SK-N-MC (cell line): ENCODE measurements around the gene CXXC1.

Experiments
- DNase-seq: peaks from one replicate; pipeline ENCODE4 v3.0.0-alpha.2; 2011; ENCODE audit warnings: low read depth, low spot score
- H3K27ac ChIP-seq: fragments of 200-600 bp; sonication (generic); 2 replicates; pipeline ENCODE4 v1.5.1; 2016; ENCODE audit warnings: mixed run types
- H3K36me3 ChIP-seq: fragments of 200-600 bp; sonication (generic); 2 replicates; pipeline ENCODE4 v1.6.1; 2017; ENCODE audit warnings: antibody characterized with exemption, low read length, mixed read lengths; ENCODE audit not compliant: insufficient read depth
- H3K4me3 ChIP-seq: fragments of 200-600 bp; sonication (generic); 2 replicates; pipeline ENCODE4 v1.5.1; 2016
- H3K9ac ChIP-seq: fragments of 200-600 bp; sonication (generic); 2 replicates; pipeline ENCODE4 v1.8.0; 2017; ENCODE audit warnings: mixed run types, mixed read lengths; ENCODE audit not compliant: insufficient read length
- H3K9me3 ChIP-seq: fragments of 200-600 bp; sonication (generic); 2 replicates; pipeline ENCODE4 v1.6.1; 2017; ENCODE audit warnings: low read depth, mild to moderate bottlenecking, antibody characterized with exemption, low read length, moderate library complexity, mixed read lengths
- EZH2 ChIP-seq: fragments of 200-600 bp; sonication (generic); IDR thresholded peaks from one replicate; pipeline ENCODE4 v1.6.1; 2017; ENCODE audit warnings: antibody characterized with exemption
- FOXP2 ChIP-seq: optimal IDR thresholded peaks from 2 replicates; pipeline ENCODE3; 2011; ENCODE audit warnings: mild to moderate bottlenecking, moderate library complexity; ENCODE audit not compliant: insufficient read depth; ENCODE audit errors: extremely low read length, control extremely low read depth
- POLR2AphosphoS5 ChIP-seq: IDR thresholded peaks from 2 replicates; pipeline ENCODE4 v1.6.1; 2012; ENCODE audit warnings: mild to moderate bottlenecking, low read depth, low read length, borderline replicate concordance

The CXXC1 gene

DNA sequence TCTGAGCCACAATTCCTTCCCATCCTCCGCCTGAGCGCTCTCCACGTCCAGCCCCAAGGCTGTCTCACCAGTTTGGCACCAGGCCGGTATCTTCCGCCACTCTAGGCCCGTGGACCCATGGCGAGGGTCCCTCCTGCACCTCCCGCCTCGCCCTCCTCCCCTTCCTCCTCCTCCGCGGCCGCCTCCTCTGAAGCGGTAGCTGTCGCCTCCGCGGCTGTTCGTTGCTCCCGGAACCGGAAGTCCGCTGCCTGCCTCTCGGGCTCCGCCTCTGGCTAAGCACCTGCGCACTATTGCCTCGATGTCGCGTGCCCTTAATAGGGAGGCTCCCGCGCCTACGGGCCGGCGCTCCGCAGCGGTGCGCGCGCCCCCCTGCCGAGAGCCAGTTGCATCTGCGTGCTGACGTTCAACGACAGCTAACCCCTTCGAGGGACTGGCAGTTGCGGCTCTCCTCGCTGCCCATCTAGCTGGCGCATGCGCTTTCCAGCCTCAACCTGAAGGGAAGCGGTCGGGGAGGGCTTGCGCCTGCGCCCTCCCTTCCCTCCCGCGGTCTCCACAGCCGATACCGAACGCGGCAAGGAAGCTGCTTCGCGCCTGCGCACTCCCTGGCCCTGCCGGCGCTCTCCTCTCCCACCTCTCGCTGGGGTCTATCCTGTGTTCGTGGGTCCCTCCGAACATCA, 6.1 kb downstream of the CXXC1 start, which contains the start of gene MBD1:
Gene MBD1 (minus strand): TSS at position 229 of the 677 bp plus-strand sequence. CDS start 1,531 bp downstream, outside the sequence.
- peak; percentile 88 for DNase-seq
- H3K36me3 ChIP-seq = peaks cover 29% of the 10 kb centered on the region; the same call in 1 of the 2 replicates

DNA sequence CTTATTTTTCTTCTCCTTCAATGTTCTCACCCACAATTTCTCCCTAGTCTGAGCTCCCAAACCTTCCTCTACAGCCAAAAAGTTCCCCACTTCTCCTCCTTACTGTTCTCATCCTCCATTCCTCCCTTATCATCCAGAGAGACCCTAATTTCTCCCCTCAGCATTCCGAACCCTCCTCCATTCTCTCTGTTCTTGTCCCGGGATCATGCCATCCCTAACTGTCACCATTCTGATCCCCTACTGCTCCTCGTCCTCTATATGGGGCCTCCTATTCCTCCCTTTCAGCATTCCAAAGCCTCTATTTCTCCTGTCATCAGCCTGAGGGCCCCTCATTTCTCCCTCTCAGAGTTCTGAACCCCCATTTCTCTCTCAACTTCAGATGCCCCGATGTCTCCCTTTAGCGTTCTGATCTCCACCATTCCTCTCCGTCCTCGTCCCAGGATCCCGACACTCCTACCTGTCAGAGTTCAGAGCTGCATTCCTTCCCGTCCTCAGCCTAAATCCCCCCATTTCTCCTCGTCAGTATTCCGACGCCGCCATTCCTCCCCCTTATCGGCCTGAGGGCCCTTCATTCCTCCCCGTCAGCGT, 6.7 kb downstream of the CXXC1 start:
- H3K9ac ChIP-seq = peak overlapping the region; percentile 92
- no peak for DNase-seq
- peaks cover 36% of the 10 kb centered on the region; the same call in 1 of the 2 replicates for H3K36me3 ChIP-seq
- peak overlapping the region; percentile 42; the same call in 1 of the 2 replicates for H3K27ac ChIP-seq
- TF ChIP-seq EZH2 (no peak), FOXP2 (no peak), POLR2AphosphoS5 (no peak)
- no peaks in the 10 kb centered on the region for H3K9me3 ChIP-seq
- H3K4me3 ChIP-seq = peak overlapping the region; percentile 89

More for the DNA sequence above, 6.1 kb downstream of the CXXC1 start, which contains the start of gene MBD1:
- Histone ChIP-seq H3K9me3 (no peaks in the 10 kb centered on the region), H3K9ac (peak within 1 kb of the TSS; percentile 92), H3K27ac (peak within 1 kb of the TSS; percentile 42; the same call in 1 of the 2 replicates), H3K4me3 (peak within 1 kb of the TSS; percentile 89)
- no peak for TF ChIP-seq FOXP2
- TF ChIP-seq POLR2AphosphoS5 = peak; percentile 87

DNA sequence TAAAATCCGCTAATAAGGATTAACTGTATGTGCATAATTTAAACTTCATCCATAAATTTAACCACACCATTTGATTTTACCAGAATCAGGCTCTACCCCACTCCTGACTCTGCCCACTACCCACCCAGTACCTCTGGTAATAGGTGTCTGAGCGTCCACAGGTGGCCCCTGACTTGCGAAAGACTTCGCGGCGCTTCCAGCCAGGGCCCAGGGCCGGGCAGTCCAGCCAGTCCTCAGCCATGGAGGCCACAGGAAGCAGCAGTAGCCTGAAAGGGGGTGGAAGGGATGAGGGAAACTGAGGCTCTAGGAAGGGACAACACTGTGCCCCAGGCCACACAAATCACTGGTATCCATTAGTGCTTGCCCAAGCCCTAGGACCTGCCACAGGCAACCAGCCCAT, 7.7 kb downstream of the CXXC1 start:
- H3K9me3 ChIP-seq = no peaks in the 10 kb centered on the region
- H3K4me3 ChIP-seq = no peak overlapping the region
- no peak overlapping the region for H3K27ac ChIP-seq
- TF ChIP-seq EZH2 (no peak), FOXP2 (no peak)
- DNase-seq = no peak
- H3K9ac ChIP-seq = peak overlapping the region; percentile 92
- H3K36me3 ChIP-seq = peaks cover 44% of the 10 kb centered on the region; the same call in 1 of the 2 replicates

DNA sequence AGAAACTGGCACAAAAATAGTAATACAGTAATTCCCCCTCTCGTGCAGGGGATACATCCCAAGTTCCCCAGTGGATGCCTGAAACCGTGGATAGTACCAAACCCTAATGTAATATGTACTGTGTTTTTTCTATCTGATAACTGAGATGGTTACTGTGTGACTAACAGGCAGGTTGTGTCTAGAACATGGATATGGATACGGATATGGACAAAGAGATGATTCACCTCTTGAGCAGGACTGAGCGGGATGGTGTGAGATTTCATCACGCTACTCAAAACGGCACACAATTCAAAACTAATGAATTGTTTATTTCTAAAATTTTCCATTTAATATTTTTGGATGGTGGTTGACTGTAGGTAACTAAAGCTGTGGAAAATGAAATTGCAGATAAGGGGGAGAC, 9.6 kb downstream of the CXXC1 start:
- H3K36me3 ChIP-seq = peaks cover 48% of the 10 kb centered on the region; the same call in 1 of the 2 replicates
- DNase-seq = no peak
- no peaks in the 10 kb centered on the region for H3K9me3 ChIP-seq
- no peak overlapping the region for H3K9ac ChIP-seq
- no peak overlapping the region for H3K27ac ChIP-seq
- TF ChIP-seq FOXP2 (no peak), POLR2AphosphoS5 (no peak), EZH2 (no peak)
- no peak overlapping the region for H3K4me3 ChIP-seq

DNA sequence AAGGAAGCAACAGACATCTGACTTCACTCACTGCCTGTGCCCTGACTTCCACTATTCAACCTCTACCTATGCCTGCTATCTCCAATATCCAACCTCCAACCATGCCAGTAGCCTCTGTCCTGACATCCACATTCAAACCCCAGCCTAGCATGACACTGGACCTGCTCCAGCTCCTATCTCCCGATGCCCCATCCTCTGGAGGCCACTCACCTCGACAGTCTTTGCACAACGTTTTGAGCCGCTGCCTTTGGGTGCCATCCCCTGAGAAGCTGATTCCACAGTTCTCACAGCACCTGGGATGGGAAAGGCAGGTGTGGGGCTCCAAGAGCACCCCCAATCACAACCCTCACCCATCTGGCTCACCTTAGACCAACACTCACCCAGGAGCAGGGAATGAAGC, 11.0 kb downstream of the CXXC1 start:
- H3K9ac ChIP-seq = no peak overlapping the region
- no peak for TF ChIP-seq EZH2
- no peak for TF ChIP-seq FOXP2
- TF ChIP-seq POLR2AphosphoS5 = no peak
- DNase-seq = no peak
- peaks cover 53% of the 10 kb centered on the region; the same call in 1 of the 2 replicates for H3K36me3 ChIP-seq
- H3K27ac ChIP-seq = no peak overlapping the region
- H3K4me3 ChIP-seq = no peak overlapping the region
- H3K9me3 ChIP-seq = no peaks in the 10 kb centered on the region

DNA sequence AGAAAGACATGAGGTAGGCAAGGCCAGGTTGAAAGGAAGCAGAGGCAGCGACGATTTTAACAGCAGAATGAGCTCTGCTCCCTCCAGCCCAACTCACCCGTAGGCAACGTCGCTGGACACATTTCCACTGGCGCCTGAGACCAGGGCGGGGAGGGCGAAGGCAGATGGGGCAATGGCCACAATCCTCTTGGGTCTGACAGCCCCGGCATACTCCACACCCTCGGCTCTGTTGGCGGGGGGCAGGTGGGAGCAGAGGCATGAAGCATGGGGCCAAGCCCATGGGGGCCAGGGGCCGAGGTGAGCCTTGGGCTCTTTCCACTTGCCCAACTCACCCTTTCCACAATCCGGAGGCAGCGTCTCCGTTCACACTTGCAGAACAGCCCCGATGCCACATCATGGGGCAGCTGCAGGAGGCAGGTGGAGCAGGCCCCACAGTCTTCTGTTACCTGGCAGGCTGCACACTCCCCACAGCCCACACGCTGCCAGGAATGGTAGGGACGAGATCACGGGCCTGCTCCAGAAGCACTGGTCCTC, 11.9 kb downstream of the CXXC1 start:
- peaks cover 59% of the 10 kb centered on the region; the same call in 1 of the 2 replicates for H3K36me3 ChIP-seq
- no peak overlapping the region for H3K27ac ChIP-seq
- H3K4me3 ChIP-seq = no peak overlapping the region
- TF ChIP-seq FOXP2 (no peak), EZH2 (no peak), POLR2AphosphoS5 (no peak)
- no peak for DNase-seq
- H3K9me3 ChIP-seq = no peaks in the 10 kb centered on the region
- no peak overlapping the region for H3K9ac ChIP-seq

DNA sequence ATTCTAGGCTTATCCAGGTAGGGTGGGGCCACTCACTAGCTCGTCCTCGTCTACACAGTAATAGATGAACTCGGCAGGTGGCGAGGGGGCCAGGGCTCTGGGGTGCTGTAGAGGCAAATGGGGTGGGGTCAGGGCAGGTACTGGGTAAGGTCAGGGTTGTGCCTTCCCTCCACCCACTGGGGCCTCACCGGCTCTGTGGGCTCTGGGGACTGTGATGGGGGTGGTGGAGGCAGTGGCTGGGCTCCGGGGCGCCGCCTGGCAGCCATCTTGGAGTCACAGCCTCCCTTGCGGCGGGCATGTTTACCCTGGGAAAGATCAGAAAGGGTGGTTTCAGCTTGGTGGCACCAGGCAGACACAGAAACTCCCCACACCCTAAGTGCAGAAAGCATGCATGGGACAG, 12.6 kb downstream of the CXXC1 start:
- Histone ChIP-seq H3K9me3 (no peaks in the 10 kb centered on the region), H3K27ac (no peak overlapping the region), H3K4me3 (no peak overlapping the region), H3K9ac (no peak overlapping the region), H3K36me3 (peaks cover 62% of the 10 kb centered on the region; the same call in 1 of the 2 replicates)
- DNase-seq = no peak
- TF ChIP-seq POLR2AphosphoS5 = no peak
- TF ChIP-seq FOXP2 = no peak
- no peak for TF ChIP-seq EZH2

DNA sequence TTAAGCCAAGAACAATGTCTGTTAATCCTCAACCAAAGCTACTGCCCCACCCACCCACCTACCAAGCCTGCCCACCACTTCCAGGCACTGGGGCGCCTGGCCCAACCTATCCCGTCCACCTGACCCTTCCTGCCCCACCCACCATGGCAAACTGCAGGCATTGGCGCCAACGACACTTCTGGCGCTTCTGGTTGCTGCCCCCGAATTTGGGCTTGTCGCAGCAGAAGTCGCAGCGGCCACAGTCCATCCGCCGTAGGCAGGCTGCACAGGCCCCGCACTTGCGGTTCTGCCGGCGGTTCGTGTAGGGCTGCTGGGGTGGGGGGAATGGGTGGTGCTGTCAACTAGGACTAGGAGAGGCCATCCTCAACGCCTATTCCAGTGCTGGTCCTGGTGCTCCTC, 13.4 kb downstream of the CXXC1 start:
- TF ChIP-seq FOXP2 (no peak), POLR2AphosphoS5 (no peak), EZH2 (no peak)
- Histone ChIP-seq H3K9ac (no peak overlapping the region), H3K27ac (no peak overlapping the region), H3K4me3 (no peak overlapping the region), H3K36me3 (peaks cover 60% of the 10 kb centered on the region; the same call in 1 of the 2 replicates), H3K9me3 (no peaks in the 10 kb centered on the region)
- DNase-seq = no peak
